ENCODE data around the gene ETS2.
"Not testable (repeated sequence)": the region's sequence is repeated elsewhere in the genome, so short reads cannot be mapped to it uniquely, and the experiment has no call there.

ETS2 gene

GRCh38 chr21:38837806-38838461 lies 32.2 kb downstream of the ETS2 start:
- no peaks in the 10 kb centered on the region for H3K36me3 ChIP-seq (ENCODE audit: control insufficient read depth, insufficient read depth, low read length)
- no peaks in the 10 kb centered on the region for H3K9me3 ChIP-seq (ENCODE audit: control insufficient read depth, insufficient read depth, low read length)
- H3K27me3 ChIP-seq (ENCODE audit: control insufficient read depth, insufficient read depth, low read length): no peaks in the 10 kb centered on the region
- no peaks in the 10 kb centered on the region for H3K4me1 ChIP-seq (ENCODE audit: control insufficient read depth, insufficient read depth, low read length)
- no peak overlapping the region for H3K4me3 ChIP-seq (ENCODE audit: low read depth, low read length)
- H3K9ac ChIP-seq (ENCODE audit: low read depth, low read length): no peak overlapping the region

- H3K9ac ChIP-seq (ENCODE audit: low read depth, low read length): no peak overlapping the region
- no peak overlapping the region for H3K4me3 ChIP-seq (ENCODE audit: low read depth, low read length)
- H3K36me3 ChIP-seq (ENCODE audit: control insufficient read depth, insufficient read depth, low read length): no peaks in the 10 kb centered on the region
- H3K27me3 ChIP-seq (ENCODE audit: control insufficient read depth, insufficient read depth, low read length): no peaks in the 10 kb centered on the region
- H3K9me3 ChIP-seq (ENCODE audit: control insufficient read depth, insufficient read depth, low read length): no peaks in the 10 kb centered on the region
- H3K4me1 ChIP-seq (ENCODE audit: control insufficient read depth, insufficient read depth, low read length): no peaks in the 10 kb centered on the region
Measured at GRCh38 chr21:38838598-38839327, 33.0 kb downstream of the ETS2 start.

- Histone ChIP-seq H3K27me3 (ENCODE audit: control insufficient read depth, insufficient read depth, low read length) (no peaks in the 10 kb centered on the region), H3K4me3 (ENCODE audit: low read depth, low read length) (no peak overlapping the region), H3K9ac (ENCODE audit: low read depth, low read length) (no peak overlapping the region), H3K9me3 (ENCODE audit: control insufficient read depth, insufficient read depth, low read length) (no peaks in the 10 kb centered on the region), H3K36me3 (ENCODE audit: control insufficient read depth, insufficient read depth, low read length) (no peaks in the 10 kb centered on the region), H3K4me1 (ENCODE audit: control insufficient read depth, insufficient read depth, low read length) (no peaks in the 10 kb centered on the region)
Measured at GRCh38 chr21:38839328-38840286, 33.9 kb downstream of the ETS2 start.

GRCh38 chr21:38840456-38841300 lies 34.9 kb downstream of the ETS2 start:
- Histone ChIP-seq H3K4me3 (ENCODE audit: low read depth, low read length) (no peak overlapping the region), H3K4me1 (ENCODE audit: control insufficient read depth, insufficient read depth, low read length) (no peaks in the 10 kb centered on the region), H3K27me3 (ENCODE audit: control insufficient read depth, insufficient read depth, low read length) (no peaks in the 10 kb centered on the region), H3K9me3 (ENCODE audit: control insufficient read depth, insufficient read depth, low read length) (no peaks in the 10 kb centered on the region), H3K9ac (ENCODE audit: low read depth, low read length) (no peak overlapping the region), H3K36me3 (ENCODE audit: control insufficient read depth, insufficient read depth, low read length) (no peaks in the 10 kb centered on the region)

- H3K4me1 ChIP-seq (ENCODE audit: control insufficient read depth, insufficient read depth, low read length): no peaks in the 10 kb centered on the region
- no peaks in the 10 kb centered on the region for H3K9me3 ChIP-seq (ENCODE audit: control insufficient read depth, insufficient read depth, low read length)
- no peaks in the 10 kb centered on the region for H3K36me3 ChIP-seq (ENCODE audit: control insufficient read depth, insufficient read depth, low read length)
Measured at GRCh38 chr21:38841472-38841871, 35.7 kb downstream of the ETS2 start.

GRCh38 chr21:38842079-38842478 lies 36.4 kb downstream of the ETS2 start:
- no peaks in the 10 kb centered on the region for H3K4me1 ChIP-seq (ENCODE audit: control insufficient read depth, insufficient read depth, low read length)
- no peaks in the 10 kb centered on the region for H3K27me3 ChIP-seq (ENCODE audit: control insufficient read depth, insufficient read depth, low read length)
- H3K9ac ChIP-seq (ENCODE audit: low read depth, low read length): no peak overlapping the region
- H3K4me3 ChIP-seq (ENCODE audit: low read depth, low read length): no peak overlapping the region
- H3K9me3 ChIP-seq (ENCODE audit: control insufficient read depth, insufficient read depth, low read length): no peaks in the 10 kb centered on the region
- no peaks in the 10 kb centered on the region for H3K36me3 ChIP-seq (ENCODE audit: control insufficient read depth, insufficient read depth, low read length)

More at GRCh38 chr21:38841472-38841871, 35.7 kb downstream of the ETS2 start:
- Histone ChIP-seq H3K4me3 (ENCODE audit: low read depth, low read length) (no peak overlapping the region), H3K27me3 (ENCODE audit: control insufficient read depth, insufficient read depth, low read length) (no peaks in the 10 kb centered on the region), H3K9ac (ENCODE audit: low read depth, low read length) (no peak overlapping the region)

GRCh38 chr21:38843379-38843778 lies 37.6 kb downstream of the ETS2 start:
- Histone ChIP-seq H3K27me3 (ENCODE audit: control insufficient read depth, insufficient read depth, low read length) (no peaks in the 10 kb centered on the region), H3K4me3 (ENCODE audit: low read depth, low read length) (no peak overlapping the region), H3K9me3 (ENCODE audit: control insufficient read depth, insufficient read depth, low read length) (no peaks in the 10 kb centered on the region), H3K4me1 (ENCODE audit: control insufficient read depth, insufficient read depth, low read length) (no peaks in the 10 kb centered on the region), H3K9ac (ENCODE audit: low read depth, low read length) (no peak overlapping the region), H3K36me3 (ENCODE audit: control insufficient read depth, insufficient read depth, low read length) (no peaks in the 10 kb centered on the region)

GRCh38 chr21:38843806-38844503 lies 38.2 kb downstream of the ETS2 start:
- no peak overlapping the region for H3K4me3 ChIP-seq (ENCODE audit: low read depth, low read length)
- H3K9ac ChIP-seq (ENCODE audit: low read depth, low read length): no peak overlapping the region
- H3K9me3 ChIP-seq (ENCODE audit: control insufficient read depth, insufficient read depth, low read length): no peaks in the 10 kb centered on the region
- no peaks in the 10 kb centered on the region for H3K4me1 ChIP-seq (ENCODE audit: control insufficient read depth, insufficient read depth, low read length)
- no peaks in the 10 kb centered on the region for H3K27me3 ChIP-seq (ENCODE audit: control insufficient read depth, insufficient read depth, low read length)
- H3K36me3 ChIP-seq (ENCODE audit: control insufficient read depth, insufficient read depth, low read length): no peaks in the 10 kb centered on the region

GRCh38 chr21:38845374-38845773 lies 39.6 kb downstream of the ETS2 start:
- not testable (repeated sequence) for H3K4me1 ChIP-seq (ENCODE audit: control insufficient read depth, insufficient read depth, low read length); H3K27me3 ChIP-seq (ENCODE audit: control insufficient read depth, insufficient read depth, low read length); H3K4me3 ChIP-seq (ENCODE audit: low read depth, low read length); H3K9ac ChIP-seq (ENCODE audit: low read depth, low read length); H3K9me3 ChIP-seq (ENCODE audit: control insufficient read depth, insufficient read depth, low read length); H3K36me3 ChIP-seq (ENCODE audit: control insufficient read depth, insufficient read depth, low read length)

- no peak overlapping the region for H3K4me3 ChIP-seq (ENCODE audit: low read depth, low read length)
- H3K4me1 ChIP-seq (ENCODE audit: control insufficient read depth, insufficient read depth, low read length): no peaks in the 10 kb centered on the region
- no peak overlapping the region for H3K9ac ChIP-seq (ENCODE audit: low read depth, low read length)
- no peaks in the 10 kb centered on the region for H3K9me3 ChIP-seq (ENCODE audit: control insufficient read depth, insufficient read depth, low read length)
- H3K27me3 ChIP-seq (ENCODE audit: control insufficient read depth, insufficient read depth, low read length): no peaks in the 10 kb centered on the region
- H3K36me3 ChIP-seq (ENCODE audit: control insufficient read depth, insufficient read depth, low read length): no peaks in the 10 kb centered on the region
Measured at GRCh38 chr21:38847556-38847955, 41.8 kb downstream of the ETS2 start.
